ENCODE data around the gene PLIN1.
"Not testable (repeated sequence)": the region's sequence is repeated elsewhere in the genome, so short reads cannot be mapped to it uniquely, and the experiment has no call there.

PLIN1 gene

GRCh38 chr15:89679212-89679611 is at the start of gene PLIN1:
PLIN1 (minus strand) TSS chr15:89679367; CDS start chr15:89677489, 1,878 bp downstream.
- DNase-seq = no peak

- no peak for DNase-seq
Measured at GRCh38 chr15:89728254-89728653, 49.1 kb upstream of the PLIN1 start.

GRCh38 chr15:89725064-89725463 is 45.9 kb upstream of the PLIN1 start:
- no peak for DNase-seq

GRCh38 chr15:89724621-89725020 is 45.5 kb upstream of the PLIN1 start:
- DNase-seq = no peak

- no peak for DNase-seq
Measured at GRCh38 chr15:89723031-89723430, 43.9 kb upstream of the PLIN1 start.

- DNase-seq = no peak
Measured at GRCh38 chr15:89714775-89715174, 35.6 kb upstream of the PLIN1 start.

- DNase-seq = no peak
Measured at GRCh38 chr15:89707577-89707976, 28.4 kb upstream of the PLIN1 start.

GRCh38 chr15:89704411-89704810 is 25.2 kb upstream of the PLIN1 start:
- peak; percentile 2 for DNase-seq

GRCh38 chr15:89695198-89695597 is 16.0 kb upstream of the PLIN1 start:
- DNase-seq = no peak

GRCh38 chr15:89693696-89694095 is 14.5 kb upstream of the PLIN1 start:
- DNase-seq = no peak

GRCh38 chr15:89693091-89693490 is 13.9 kb upstream of the PLIN1 start:
- DNase-seq = no peak

- DNase-seq = peak; percentile 71
Measured at GRCh38 chr15:89690276-89691218, 11.4 kb upstream of the PLIN1 start, which contains the start of the genes PEX11A and WDR93. PEX11A (minus strand) TSS chr15:89690754; CDS start chr15:89690632, 122 bp downstream. WDR93 (plus strand) TSS chr15:89690811; CDS start chr15:89701747, 10,936 bp downstream.

GRCh38 chr15:89689930-89690275 is 10.7 kb upstream of the PLIN1 start:
- DNase-seq = not testable (repeated sequence)

- no peak for DNase-seq
Measured at GRCh38 chr15:89686522-89686921, 7.4 kb upstream of the PLIN1 start.

GRCh38 chr15:89685995-89686394 is 6.8 kb upstream of the PLIN1 start:
- no peak for DNase-seq

GRCh38 chr15:89681146-89681545 is 2.0 kb upstream of the PLIN1 start:
- DNase-seq = no peak

GRCh38 chr15:89680282-89680873 is 1.2 kb upstream of the PLIN1 start:
- DNase-seq = peak; percentile 56

- DNase-seq = no peak
Measured at GRCh38 chr15:89677381-89677780, 1.8 kb downstream of the PLIN1 start.

- DNase-seq = no peak
Measured at GRCh38 chr15:89675606-89676005, 3.6 kb downstream of the PLIN1 start.

- no peak for DNase-seq
Measured at GRCh38 chr15:89674526-89674925, 4.6 kb downstream of the PLIN1 start.

- peak; percentile 13 for DNase-seq
Measured at GRCh38 chr15:89673165-89673512, 6.0 kb downstream of the PLIN1 start.

- peak; percentile 42 for DNase-seq
Measured at GRCh38 chr15:89672221-89673164, 6.7 kb downstream of the PLIN1 start.

- no peak for DNase-seq
Measured at GRCh38 chr15:89671687-89672086, 7.5 kb downstream of the PLIN1 start.

All from fibroblast of upper back skin (primary cell).